ENCODE data around the gene DNAH3. TPM values are rescaled to one million over a fixed set of nuclear protein-coding genes. Genes with fewer than 3 reads are reported as not detected.

The DNAH3 gene
- total RNA-seq, 1 experiment from 2014 or later: 0.21 TPM

DNA sequence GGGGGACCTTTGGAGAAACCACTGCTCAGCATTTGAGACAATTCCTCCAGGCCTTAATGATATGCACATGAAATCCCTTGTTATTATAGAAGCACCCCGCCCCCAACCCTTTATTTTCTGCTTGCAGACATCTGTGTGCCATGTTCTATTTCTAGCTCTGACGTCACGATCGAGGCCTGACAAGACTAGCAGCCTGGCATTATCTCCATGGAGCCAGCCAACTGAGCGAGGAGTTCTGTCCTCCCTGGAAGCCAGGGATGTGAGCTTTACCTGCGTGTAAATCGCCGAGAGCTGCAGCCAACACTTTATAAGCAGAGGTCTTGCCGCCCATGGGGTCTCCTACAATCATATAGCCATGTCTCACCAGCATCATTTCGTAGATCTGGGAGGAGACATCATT is 116.9 kb downstream of the DNAH3 start:
- Mint-ChIP-seq H3K27me3 (ENCODE audit: unreplicated experiment) (peaks cover 16% of the 10 kb centered on the region), H3K4me1 (ENCODE audit: low read depth, unreplicated experiment) (no peaks in the 10 kb centered on the region), H3K4me3 (ENCODE audit: low read depth, unreplicated experiment) (no peak overlapping the region), H3K27ac (ENCODE audit: unreplicated experiment) (no peak overlapping the region), H3K9me3 (ENCODE audit: low read depth, unreplicated experiment) (no peaks in the 10 kb centered on the region), H3K36me3 (ENCODE audit: insufficient read depth, unreplicated experiment) (no peaks in the 10 kb centered on the region)
- DNase-seq: no peak
- CTCF ChIA-PET: interaction anchor here (0.6 kb wide), 1 partner anchor 59 kb away, joined by 6 read pairs; no protein-coding TSS in a partner anchor
- TF ChIP-seq CTCF (IDR thresholded peaks at IDR 0.05; ENCODE audit: unreplicated experiment): no peak
- intact Hi-C loops (cut with micrococcal nuclease; ENCODE audit: unreplicated experiment): no loop called here
- BruUV-seq (replicated peaks): no TSS peak

DNA sequence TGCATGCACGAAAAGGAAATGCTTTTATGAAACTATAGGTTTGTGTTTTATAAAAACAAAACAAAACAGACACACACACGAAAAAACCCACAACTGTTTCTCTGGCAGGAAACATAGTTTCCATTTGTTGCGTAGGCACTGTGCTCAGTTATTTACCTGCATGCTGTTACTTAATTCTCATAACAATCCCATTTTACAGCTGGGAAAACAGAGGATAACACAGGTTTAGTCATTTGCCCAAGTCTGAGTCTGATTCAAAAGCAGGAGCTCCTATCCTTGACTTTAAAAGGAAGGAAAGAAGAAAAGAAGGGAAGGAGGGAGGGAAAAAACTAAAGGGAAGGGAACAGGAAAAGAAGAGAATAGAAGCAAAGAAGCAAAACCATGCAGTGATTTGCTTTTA is 117.4 kb downstream of the DNAH3 start:
- no peaks in the 10 kb centered on the region for H3K36me3 Mint-ChIP-seq (ENCODE audit: insufficient read depth, unreplicated experiment)
- no peak overlapping the region for H3K27ac Mint-ChIP-seq (ENCODE audit: unreplicated experiment)
- peaks cover 16% of the 10 kb centered on the region for H3K27me3 Mint-ChIP-seq (ENCODE audit: unreplicated experiment)
- H3K9me3 Mint-ChIP-seq (ENCODE audit: low read depth, unreplicated experiment): no peaks in the 10 kb centered on the region
- H3K4me3 Mint-ChIP-seq (ENCODE audit: low read depth, unreplicated experiment): no peak overlapping the region
- no peak for DNase-seq
- CTCF ChIA-PET: interaction anchor here (0.6 kb wide), 1 partner anchor 59 kb away, joined by 6 read pairs; no protein-coding TSS in a partner anchor
- BruUV-seq (replicated peaks): no TSS peak
- TF ChIP-seq CTCF (IDR thresholded peaks at IDR 0.05; ENCODE audit: unreplicated experiment): no peak
- H3K4me1 Mint-ChIP-seq (ENCODE audit: low read depth, unreplicated experiment): no peaks in the 10 kb centered on the region
- intact Hi-C loops (cut with micrococcal nuclease; ENCODE audit: unreplicated experiment): no loop called here

GRCh38 chr16:21028728-21029127 is 121.9 kb downstream of the DNAH3 start:
- Mint-ChIP-seq H3K9me3 (ENCODE audit: low read depth, unreplicated experiment) (no peaks in the 10 kb centered on the region), H3K36me3 (ENCODE audit: insufficient read depth, unreplicated experiment) (no peaks in the 10 kb centered on the region), H3K27me3 (ENCODE audit: unreplicated experiment) (peaks cover 5% of the 10 kb centered on the region), H3K4me3 (ENCODE audit: low read depth, unreplicated experiment) (no peak overlapping the region), H3K27ac (ENCODE audit: unreplicated experiment) (no peak overlapping the region), H3K4me1 (ENCODE audit: low read depth, unreplicated experiment) (no peaks in the 10 kb centered on the region)
- DNase-seq: no peak
- CTCF ChIA-PET: interaction anchor here (1.0 kb wide), 1 partner anchor 9 kb away, joined by 4 read pairs; no protein-coding TSS in a partner anchor
- intact Hi-C loops (cut with micrococcal nuclease; ENCODE audit: unreplicated experiment): no loop called here
- no peak for TF ChIP-seq CTCF (IDR thresholded peaks at IDR 0.05; ENCODE audit: unreplicated experiment)
- BruUV-seq (replicated peaks): no TSS peak

GRCh38 chr16:21026846-21027245 is 123.8 kb downstream of the DNAH3 start:
- BruUV-seq (replicated peaks): no TSS peak
- no peak for DNase-seq
- Mint-ChIP-seq H3K27me3 (ENCODE audit: unreplicated experiment) (no peaks in the 10 kb centered on the region), H3K9me3 (ENCODE audit: low read depth, unreplicated experiment) (no peaks in the 10 kb centered on the region), H3K36me3 (ENCODE audit: insufficient read depth, unreplicated experiment) (no peaks in the 10 kb centered on the region), H3K4me3 (ENCODE audit: low read depth, unreplicated experiment) (no peak overlapping the region), H3K4me1 (ENCODE audit: low read depth, unreplicated experiment) (peaks cover 9% of the 10 kb centered on the region), H3K27ac (ENCODE audit: unreplicated experiment) (no peak overlapping the region)
- intact Hi-C loops (cut with micrococcal nuclease; ENCODE audit: unreplicated experiment): no loop called here
- no peak for TF ChIP-seq CTCF (IDR thresholded peaks at IDR 0.05; ENCODE audit: unreplicated experiment)
- CTCF ChIA-PET: no interaction called here
